Ramos (cell line): ENCODE data around the gene LORICRIN.

Source experiments
- in situ Hi-C: fragments of 300-500 bp; cut with MboI; formaldehyde crosslinking; loops from one replicate; pipeline ENCODE4 v1.14.3; 2022; ENCODE audit warnings: low sequenced_read_pairs; ENCODE audit not compliant: unreplicated experiment

The LORICRIN gene

DNA sequence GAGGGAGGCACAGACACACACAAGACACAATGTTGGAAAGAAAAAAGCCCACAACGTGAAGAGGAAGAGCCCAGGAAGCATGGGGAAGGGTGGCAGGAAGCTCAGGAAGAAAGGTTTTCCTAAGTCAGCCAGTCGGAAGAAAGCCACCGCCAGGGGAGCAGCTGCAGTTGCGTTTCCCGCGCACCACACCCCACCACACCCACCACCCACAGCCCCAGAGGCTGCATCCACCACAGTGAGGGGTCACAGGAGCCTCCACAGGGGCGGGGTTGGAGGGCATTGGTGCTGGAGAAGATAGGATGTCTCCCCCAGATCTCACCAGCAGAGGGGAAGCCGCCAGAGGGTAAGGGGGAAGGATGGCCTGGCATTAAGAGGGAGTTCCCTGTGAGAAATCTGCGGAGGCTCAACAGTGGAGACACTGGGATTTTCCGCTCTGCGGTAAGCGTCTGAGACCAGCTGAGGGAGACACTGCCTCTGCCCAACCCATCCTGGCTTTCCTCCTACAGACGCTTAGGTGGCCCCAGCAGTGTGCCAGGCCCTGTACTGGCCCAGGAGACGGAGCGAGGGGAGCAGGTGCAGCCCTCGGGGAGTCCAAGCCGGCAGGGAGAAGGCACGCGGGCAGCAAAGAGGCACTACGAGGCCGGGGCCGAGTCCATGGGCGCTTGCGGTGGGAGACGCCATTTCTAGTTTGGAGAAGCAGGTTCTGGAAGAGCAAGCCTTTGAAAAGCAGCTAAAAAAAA, 33.4 kb downstream of the LORICRIN start:
- in situ Hi-C loops = no loop called here

DNA sequence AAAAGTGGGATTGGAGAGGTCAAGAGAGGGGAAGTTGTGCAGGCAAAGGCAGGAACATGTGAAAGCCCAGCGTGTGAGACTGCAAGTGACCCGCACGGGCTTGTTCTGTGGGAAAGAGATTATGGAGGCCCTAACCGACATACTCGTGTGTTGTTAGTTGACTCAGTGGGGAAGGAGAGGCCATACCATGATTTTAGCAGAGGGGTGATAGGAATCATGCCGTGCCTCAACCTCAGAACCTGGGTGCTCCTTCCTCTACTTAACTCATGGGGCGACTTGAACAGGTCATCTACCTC, 33.9 kb downstream of the LORICRIN start:
- in situ Hi-C loops = no loop called here

DNA sequence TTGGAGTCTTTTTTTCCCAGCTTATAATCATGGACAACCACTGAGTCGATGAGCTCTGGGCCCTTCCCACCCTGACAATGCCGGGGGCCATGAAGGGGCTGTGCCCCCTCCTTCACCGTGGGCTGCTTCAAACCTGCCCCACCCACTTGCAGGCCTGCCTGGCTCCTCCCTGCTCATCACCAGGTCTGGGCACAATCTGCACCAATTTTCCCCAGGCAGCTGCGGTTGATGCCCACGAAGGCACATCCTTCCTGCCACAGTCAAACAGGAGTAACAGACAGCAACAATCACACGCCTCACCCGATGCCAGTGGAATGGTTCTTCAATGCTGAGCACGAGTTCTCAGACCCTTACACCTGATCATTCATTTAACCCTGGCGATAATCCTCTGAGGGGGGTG, 34.4 kb downstream of the LORICRIN start:
- in situ Hi-C loops = no loop called here

DNA sequence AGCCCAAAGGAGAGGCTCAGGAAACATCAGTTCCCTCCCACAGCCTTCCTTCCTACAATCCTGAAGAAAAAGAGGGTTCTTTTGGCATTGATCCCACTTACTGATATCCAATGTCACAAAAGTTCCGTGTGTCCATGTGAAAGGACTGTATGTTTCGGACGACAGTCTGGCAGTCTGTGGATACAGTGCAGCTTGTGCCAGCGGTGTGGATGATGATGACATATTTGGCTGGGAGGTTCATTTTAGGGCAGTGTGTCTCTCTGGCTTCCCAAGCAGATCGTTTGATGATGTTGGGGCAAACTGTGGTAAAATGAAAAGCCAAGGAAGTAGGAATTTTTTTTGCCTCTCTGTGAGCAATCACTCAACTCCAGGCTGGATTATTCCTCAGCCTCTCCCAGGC, 42.8 kb downstream of the LORICRIN start:
- in situ Hi-C loops = no loop called here

DNA sequence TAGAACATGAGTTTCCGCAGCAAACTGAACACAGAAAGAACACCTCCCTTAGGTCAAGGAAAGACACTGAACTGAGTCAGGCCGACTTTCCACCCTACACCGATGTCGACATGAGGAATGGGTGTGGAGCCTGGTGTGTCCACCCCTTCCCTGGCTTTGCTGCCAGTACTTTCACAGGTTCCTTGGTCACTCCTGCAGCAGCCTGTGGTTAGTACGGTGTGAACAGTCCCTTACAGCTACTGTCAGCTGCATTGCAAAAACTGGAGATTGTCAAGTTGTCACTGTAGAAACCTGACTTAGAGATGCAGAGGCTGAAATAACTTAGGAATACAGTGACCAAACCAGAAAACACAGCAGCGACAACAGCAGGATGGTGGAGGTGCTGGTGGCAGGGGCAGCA, 46.2 kb downstream of the LORICRIN start:
- in situ Hi-C loops = no loop called here

DNA sequence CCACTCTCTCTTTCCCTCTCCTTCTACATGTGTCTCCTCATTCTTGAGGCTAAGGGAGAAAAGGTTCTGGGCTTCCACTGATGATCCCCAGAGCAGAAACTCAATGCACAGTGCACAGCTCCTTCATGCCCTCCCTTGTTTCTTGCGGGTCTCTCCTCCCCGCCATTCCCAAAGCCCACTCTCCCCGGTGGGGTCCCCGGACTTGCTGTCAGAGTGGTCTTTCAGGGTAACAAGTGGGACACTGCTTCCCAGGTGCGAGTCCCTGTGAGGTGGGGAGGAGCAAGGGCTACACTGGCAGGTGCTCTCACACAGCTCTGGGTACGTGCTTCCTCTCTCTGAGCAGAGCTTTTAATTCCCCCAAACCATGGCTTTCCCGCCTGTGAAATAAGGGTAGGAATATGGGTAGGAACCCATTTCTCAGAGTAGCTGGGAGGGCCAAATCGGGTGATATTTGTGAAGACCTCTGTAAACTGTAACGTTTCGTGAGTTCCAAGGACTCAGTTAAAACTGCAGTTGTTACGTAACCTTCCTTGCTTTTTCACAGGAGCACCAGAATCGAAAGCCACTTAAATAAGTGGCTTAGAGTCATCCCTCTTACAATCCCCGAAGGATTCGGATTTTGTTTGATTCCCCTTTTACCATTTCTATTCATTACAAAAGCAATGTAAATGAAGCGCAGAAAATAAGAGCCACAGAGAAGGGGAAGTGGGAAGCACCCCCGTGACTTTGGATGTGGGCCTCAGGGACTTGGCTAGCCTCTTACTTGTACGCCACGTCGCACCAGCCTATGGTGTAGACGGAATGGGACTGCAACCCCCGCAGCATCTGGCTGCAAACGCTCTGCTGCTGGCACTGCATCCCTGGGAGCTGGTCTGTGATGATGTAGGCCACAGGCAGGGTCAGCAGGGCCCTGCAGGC, 47.1 kb downstream of the LORICRIN start:
- in situ Hi-C loops = no loop called here

DNA sequence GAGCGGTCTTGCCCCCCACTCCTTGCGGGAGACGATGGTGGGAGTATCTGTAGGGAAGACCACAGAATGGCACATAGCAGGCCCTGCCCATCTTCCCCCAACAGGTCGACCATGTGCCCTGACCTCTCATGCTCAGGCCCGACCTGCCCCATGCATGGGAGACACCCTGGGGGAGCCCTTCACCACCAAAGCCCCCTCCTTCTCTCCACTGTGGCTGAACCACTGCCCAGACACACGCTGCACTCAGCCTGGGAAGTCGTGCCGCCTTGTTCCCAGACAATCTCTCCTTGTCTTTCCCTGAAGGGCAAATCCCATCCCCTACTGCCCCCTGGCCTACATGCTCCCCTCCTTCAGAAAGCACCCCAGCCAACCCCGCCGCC, 47.7 kb downstream of the LORICRIN start:
- in situ Hi-C loops = no loop called here

DNA sequence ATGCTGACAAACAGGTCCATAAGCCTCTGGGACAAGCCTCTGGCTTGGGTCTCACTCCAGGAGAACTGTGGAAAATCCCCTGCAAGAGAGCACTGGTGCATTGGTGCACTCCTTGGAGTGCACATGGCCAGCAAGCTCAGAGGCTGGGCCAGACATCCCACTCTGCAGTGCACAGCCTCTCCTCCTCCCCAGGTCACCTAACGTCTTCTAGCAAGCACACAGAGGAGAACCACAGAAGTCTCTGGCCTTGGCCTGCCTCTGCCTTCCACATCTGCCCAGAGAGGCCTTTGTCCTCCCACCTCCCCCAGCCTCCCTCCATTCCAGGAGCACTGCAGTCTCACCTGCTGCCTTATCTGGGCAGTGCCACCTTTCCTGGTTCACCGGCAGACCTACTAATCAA, 49.1 kb downstream of the LORICRIN start:
- in situ Hi-C loops = no loop called here

DNA sequence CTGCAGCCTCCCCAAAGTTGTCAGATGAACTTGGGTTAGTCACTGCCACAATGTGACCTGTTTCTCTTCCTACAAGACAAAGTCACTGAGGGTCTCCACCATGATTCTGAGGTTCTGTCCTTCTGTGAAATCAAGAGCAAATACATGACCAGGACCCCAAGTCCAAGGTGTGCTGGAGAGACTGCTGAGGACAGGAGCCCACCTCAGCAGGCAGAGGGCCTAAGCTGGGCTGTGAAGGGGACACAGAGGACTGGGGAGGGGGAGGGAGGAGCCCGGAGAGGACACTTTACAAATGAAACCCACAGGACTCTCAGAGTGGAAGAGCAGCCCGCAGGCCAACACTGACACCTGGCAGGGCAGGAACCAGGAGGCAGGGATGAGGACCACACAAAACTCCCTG, 50.0 kb downstream of the LORICRIN start:
- in situ Hi-C loops = no loop called here

DNA sequence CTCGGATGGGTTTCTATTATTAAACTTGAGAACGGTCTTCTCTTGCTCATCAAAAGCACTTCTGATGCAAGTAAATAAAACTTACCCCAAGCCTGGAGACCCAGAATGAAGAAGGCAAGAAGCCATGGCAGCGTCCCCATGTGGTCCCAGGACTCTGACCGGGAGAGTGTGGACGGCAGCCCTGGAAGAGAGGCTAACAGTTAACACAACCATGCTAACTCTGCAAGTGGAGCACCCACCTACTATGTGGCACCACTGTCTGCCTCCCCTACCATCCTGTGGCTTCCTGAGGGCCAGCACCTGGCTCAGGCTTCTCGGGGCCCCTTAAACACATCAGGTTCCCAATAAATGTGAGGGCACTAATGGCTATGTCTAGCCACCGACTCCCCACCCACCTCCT, 51.0 kb downstream of the LORICRIN start:
- in situ Hi-C loops = no loop called here
